GM21447 (cell line): ENCODE results near the gene CCDC85C.

ENCODE experiments used
- ATAC-seq: cut with Tn5 transposase; IDR thresholded peaks from one replicate; pipeline ENCODE4 v1.9.1; 2021; ENCODE audit not compliant: unreplicated experiment

The CCDC85C gene

GRCh38 chr14:99454246-99454645 is 149.8 kb downstream of the CCDC85C start:
- no peak for ATAC-seq

GRCh38 chr14:99452968-99453367 is 151.0 kb downstream of the CCDC85C start:
- ATAC-seq = no peak

- no peak for ATAC-seq
Measured at GRCh38 chr14:99451234-99451633, 152.8 kb downstream of the CCDC85C start.

- ATAC-seq = no peak
Measured at GRCh38 chr14:99450266-99450665, 153.7 kb downstream of the CCDC85C start.
